ENCODE data around the gene IGF2. TPM values are rescaled to one million over a fixed set of nuclear protein-coding genes. Genes with fewer than 3 reads are reported as not detected.

IGF2 gene
- total RNA-seq, 4 donors from 2014 or later: 0.76 to 35.3 (median 2.8) TPM

- H3K9me3 ChIP-seq: no peaks in the 10 kb centered on the region
- no peak for DNase-seq
- intact Hi-C loops (cut with DNase I): no loop called here
- peaks cover 27 to 100% (median 27%) of the 10 kb centered on the region in 4 donors for H3K27me3 ChIP-seq
- peak overlapping the region in 3 of 4 donors; percentile 2 to 65 (median 42) for H3K4me3 ChIP-seq
- H3K27ac ChIP-seq: no peak overlapping the region
- WGBS, 2 donors: 13 to 33% methylated on average over 8 of the region's 8 CpGs
- H3K36me3 ChIP-seq: no peaks in the 10 kb centered on the region
- peaks cover 6 to 43% (median 30%) of the 10 kb centered on the region in 3 donors for H3K4me1 ChIP-seq
- TF ChIP-seq CTCF (IDR thresholded peaks at IDR 0.05) (no peak), POLR2A (IDR thresholded peaks at IDR 0.05) (no peak)
These were observed 2.3 kb downstream of the IGF2 start for GRCh38 chr11:2136952-2137201.

GRCh38 chr11:2136209-2136951, 2.8 kb downstream of the IGF2 start:
- no peaks in the 10 kb centered on the region for H3K9me3 ChIP-seq
- no peak for DNase-seq
- peak overlapping the region in 3 of 4 donors; percentile 2 to 65 (median 42) for H3K4me3 ChIP-seq
- H3K4me1 ChIP-seq: peaks cover 6 to 43% (median 30%) of the 10 kb centered on the region in 3 donors
- WGBS, 2 donors: 53 to 62% methylated on average over 4 to 7 of the region's 24 CpGs
- intact Hi-C loops (cut with DNase I): no loop called here
- H3K36me3 ChIP-seq: no peaks in the 10 kb centered on the region
- peaks cover 22 to 100% (median 25%) of the 10 kb centered on the region in 4 donors for H3K27me3 ChIP-seq
- H3K27ac ChIP-seq: no peak overlapping the region
- no peak for TF ChIP-seq POLR2A (IDR thresholded peaks at IDR 0.05)
- TF ChIP-seq CTCF (IDR thresholded peaks at IDR 0.05): no peak

- DNase-seq: no peak
- Histone ChIP-seq H3K4me3 (no peak overlapping the region), H3K9me3 (no peaks in the 10 kb centered on the region), H3K27me3 (peaks cover 16 to 100% (median 20%) of the 10 kb centered on the region in 4 donors), H3K36me3 (no peaks in the 10 kb centered on the region), H3K4me1 (peaks cover 6 to 40% (median 30%) of the 10 kb centered on the region in 3 donors), H3K27ac (no peak overlapping the region)
- TF ChIP-seq POLR2A (IDR thresholded peaks at IDR 0.05) (no peak), CTCF (IDR thresholded peaks at IDR 0.05) (no peak)
- WGBS, 2 donors: 67 to 76% methylated on average over 5 to 13 of the region's 14 CpGs
- intact Hi-C loops (cut with DNase I): no loop called here
These were observed 3.5 kb downstream of the IGF2 start for GRCh38 chr11:2135648-2136201.

- peaks cover 15 to 99% (median 17%) of the 10 kb centered on the region in 4 donors for H3K27me3 ChIP-seq
- H3K36me3 ChIP-seq: no peaks in the 10 kb centered on the region
- TF ChIP-seq CTCF (IDR thresholded peaks at IDR 0.05) (no peak), POLR2A (IDR thresholded peaks at IDR 0.05) (no peak)
- DNase-seq: no peak
- intact Hi-C loops (cut with DNase I): no loop called here
- WGBS, 2 donors: 80 to 82% methylated on average over 1 to 15 of the region's 26 CpGs
- H3K4me1 ChIP-seq: peaks cover 6 to 34% (median 24%) of the 10 kb centered on the region in 3 donors
- H3K4me3 ChIP-seq: no peak overlapping the region
- H3K27ac ChIP-seq: no peak overlapping the region
- no peaks in the 10 kb centered on the region for H3K9me3 ChIP-seq
These were observed 4.1 kb downstream of the IGF2 start for GRCh38 chr11:2135018-2135569.

Data from esophagus squamous epithelium (tissue), 5 donors.